Measurements from ENCODE around the gene BTNL9.

DNA sequence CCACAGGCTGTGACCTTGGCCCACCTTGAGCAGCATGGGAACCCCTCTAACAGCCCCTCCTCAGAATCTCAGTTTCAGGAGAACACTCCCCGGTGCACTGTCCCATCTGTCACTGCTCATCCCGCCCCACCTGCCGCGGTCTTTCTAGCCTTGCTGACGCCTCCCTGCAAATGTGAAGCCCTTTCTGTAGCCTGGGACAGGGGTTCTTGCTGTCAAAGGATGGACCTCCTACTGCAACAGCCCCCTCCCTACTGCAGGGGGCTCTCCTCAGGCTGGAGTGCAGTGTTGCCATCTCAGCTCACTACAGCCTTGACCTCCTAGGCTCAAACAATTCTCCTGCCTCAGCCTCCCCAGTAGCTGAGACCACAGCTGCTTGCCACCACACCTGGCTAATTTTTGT is 70.9 kb downstream of the BTNL9 start:
- TF ChIP-seq, protein P1, sequence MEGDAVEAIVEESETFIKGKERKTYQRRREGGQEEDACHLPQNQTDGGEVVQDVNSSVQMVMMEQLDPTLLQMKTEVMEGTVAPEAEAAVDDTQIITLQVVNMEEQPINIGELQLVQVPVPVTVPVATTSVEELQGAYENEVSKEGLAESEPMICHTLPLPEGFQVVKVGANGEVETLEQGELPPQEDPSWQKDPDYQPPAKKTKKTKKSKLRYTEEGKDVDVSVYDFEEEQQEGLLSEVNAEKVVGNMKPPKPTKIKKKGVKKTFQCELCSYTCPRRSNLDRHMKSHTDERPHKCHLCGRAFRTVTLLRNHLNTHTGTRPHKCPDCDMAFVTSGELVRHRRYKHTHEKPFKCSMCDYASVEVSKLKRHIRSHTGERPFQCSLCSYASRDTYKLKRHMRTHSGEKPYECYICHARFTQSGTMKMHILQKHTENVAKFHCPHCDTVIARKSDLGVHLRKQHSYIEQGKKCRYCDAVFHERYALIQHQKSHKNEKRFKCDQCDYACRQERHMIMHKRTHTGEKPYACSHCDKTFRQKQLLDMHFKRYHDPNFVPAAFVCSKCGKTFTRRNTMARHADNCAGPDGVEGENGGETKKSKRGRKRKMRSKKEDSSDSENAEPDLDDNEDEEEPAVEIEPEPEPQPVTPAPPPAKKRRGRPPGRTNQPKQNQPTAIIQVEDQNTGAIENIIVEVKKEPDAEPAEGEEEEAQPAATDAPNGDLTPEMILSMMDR (IDR thresholded peaks at IDR 0.05; ENCODE audit: poor library complexity), result no peak
- TF ChIP-seq EZH2 (IDR thresholded peaks at IDR 0.05; ENCODE audit: borderline replicate concordance), result no peak

All from hepatocyte (in vitro differentiated cells).